Activated T-cell treated with anti-CD3 and anti-CD28 coated beads, Interleukin-2, amount 50 U/mL, for 72 hours (primary cell): Measurements from ENCODE around the gene PNISR. TPM values are rescaled to one million over a fixed set of nuclear protein-coding genes. Genes with fewer than 3 reads are reported as not detected.
A peak's percentile ranks its signal among the peaks of the same experiment; 100 is the strongest.

Experiments used
- ATAC-seq, 2 donors: fragments of 150-1000 bp; cut with Tn5 transposase; replicated peaks in 1 of 2; 2 replicates each; pipeline ENCODE4 v1.10.0; 2021; ENCODE audit warnings: moderate library complexity in 2 of 2, mild to moderate bottlenecking in 1 of 2
- DNase-seq, 2 donors: peaks; one replicate each; pipeline ENCODE4 v3.0.0; 2021 to 2022; ENCODE audit warnings: mixed read lengths in 1 of 2
- H3K27ac Mint-ChIP-seq: one replicate; pipeline ENCODE4 v1.8.0; 2022; ENCODE audit warnings: mild to moderate bottlenecking, moderate library complexity, mixed read lengths
- H3K27me3 Mint-ChIP-seq: one replicate; pipeline ENCODE4 v1.8.0; 2022; ENCODE audit warnings: low read depth, mixed read lengths
- H3K36me3 Mint-ChIP-seq, 2 donors: one replicate each; pipeline ENCODE4 v1.8.0; 2022; ENCODE audit warnings: mixed read lengths in 2 of 2, mild to moderate bottlenecking in 1 of 2; ENCODE audit not compliant: insufficient read depth in 2 of 2
- H3K4me1 Mint-ChIP-seq: one replicate; pipeline ENCODE4 v1.8.0; 2022; ENCODE audit warnings: low read depth, mixed read lengths
- H3K4me3 Mint-ChIP-seq, 2 donors: one replicate each; pipeline ENCODE4 v1.8.0; 2022; ENCODE audit warnings: mild to moderate bottlenecking in 2 of 2, mixed read lengths in 2 of 2, moderate library complexity in 2 of 2
- H3K9me3 Mint-ChIP-seq, 2 donors: one replicate each; pipeline ENCODE4 v1.8.0; 2022; ENCODE audit warnings: mixed read lengths in 2 of 2
- total RNA-seq, 2 donors: library from RNA; stranded (reverse); gene quantifications; one replicate each; pipeline ENCODE4 v1.2.3, GENCODE V29; 2022

Gene PNISR
- total RNA-seq, 2 donors from 2014 or later: 183 to 192 TPM

DNA sequence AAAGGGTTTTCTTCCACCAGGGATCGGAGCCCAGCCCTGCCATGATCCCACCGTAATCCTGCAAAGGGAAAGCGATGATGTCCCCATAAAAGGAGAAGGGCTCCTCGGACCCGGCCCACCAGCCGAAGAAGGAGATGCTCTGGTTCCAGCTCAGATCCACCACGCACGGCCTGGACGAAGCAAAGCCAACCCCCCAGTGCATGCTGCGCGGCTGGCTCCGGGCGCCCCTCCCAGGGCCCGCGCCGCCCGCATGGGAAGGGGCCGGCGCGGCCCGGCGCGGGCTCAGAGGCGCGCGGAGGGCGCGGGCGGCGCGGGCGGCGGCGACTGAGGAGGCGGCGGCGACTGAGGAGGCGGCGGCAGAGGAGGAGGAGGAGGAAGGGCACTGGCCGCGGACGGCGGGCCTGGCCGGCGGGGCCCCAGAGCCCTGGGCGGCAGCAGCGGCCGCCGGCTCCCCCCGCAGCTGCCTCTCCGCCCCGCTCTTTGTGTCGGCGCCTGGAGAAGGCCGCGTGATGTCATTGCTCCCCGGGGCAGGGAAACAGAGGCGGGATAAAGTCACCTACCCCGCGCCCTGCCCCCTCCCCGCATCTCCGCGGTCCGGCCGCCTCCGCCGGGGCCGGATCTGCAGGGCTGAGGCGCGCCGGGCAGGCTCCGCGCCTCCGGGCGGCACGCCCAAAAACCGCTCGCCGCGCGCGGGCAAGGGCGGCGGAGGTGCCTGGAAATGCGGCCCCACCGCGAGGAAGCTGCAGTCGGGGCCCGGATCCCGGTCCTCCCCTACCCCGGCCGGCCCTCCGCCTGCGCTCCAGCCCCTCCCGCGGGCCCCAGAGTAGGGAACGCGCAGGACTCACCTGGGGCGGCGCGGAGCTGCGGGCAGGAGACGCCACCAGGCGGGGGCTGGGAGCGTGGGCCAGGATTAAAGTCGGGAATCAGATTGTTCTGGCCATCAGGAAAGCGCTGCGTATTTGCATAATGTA lies 75.7 kb downstream of the PNISR start, which contains the start of gene FAXC:
Gene FAXC (minus strand): TSS at position 504 of the 971 bp plus-strand sequence. CDS start 302 bp downstream, at position 202.
- Mint-ChIP-seq H3K27me3 (peaks cover 74% of the 10 kb centered on the region), H3K4me1 (peaks cover 2% of the 10 kb centered on the region), H3K9me3 (no peaks in the 10 kb centered on the region), H3K27ac (no peak within 1 kb of the TSS), H3K36me3 (no peaks in the 10 kb centered on the region), H3K4me3 (peak within 1 kb of the TSS; percentile 51 to 58)
- DNase-seq (peak; percentile 19 to 24), ATAC-seq (peak; percentile 69 to 76)

DNA sequence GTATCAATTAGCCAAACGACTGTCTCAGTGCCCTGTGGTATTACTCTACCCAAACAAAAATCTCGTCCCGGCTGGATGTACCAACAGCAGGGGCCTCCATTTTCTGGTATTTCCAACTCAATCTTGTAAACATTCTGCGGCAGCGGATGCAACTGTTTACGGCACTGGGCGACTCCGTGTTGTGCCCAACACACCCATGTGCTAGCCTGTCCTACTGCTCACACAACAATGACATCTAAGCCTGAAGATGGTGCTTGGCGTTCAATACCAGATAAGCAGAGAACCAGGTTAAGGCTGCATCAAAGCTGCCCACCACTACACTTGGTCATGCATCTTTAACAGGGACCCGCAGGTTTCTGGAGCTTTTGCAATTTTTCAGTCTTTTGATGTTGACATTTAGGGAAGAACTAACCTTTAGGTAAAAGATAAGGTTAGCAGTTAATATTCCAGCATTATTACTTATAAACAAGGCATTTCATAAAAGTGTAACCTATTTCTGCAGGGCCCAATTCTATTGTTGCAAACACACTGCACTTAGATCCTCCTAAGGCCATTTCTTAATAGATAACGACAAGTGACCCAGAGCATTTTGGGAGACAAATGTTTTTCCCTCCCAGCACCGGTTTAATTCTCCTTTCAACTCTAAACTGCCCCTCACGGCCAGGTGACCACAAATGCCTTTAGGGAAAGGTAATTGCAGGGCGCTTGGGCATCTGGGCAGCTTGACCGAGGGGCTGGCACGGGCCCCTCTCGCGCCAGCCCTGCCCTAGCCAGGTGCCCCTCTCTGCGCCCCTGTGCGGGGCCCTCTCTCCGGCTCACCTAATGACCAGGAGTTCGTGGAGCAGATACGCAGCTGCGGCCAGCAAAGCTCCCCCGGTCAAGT lies 76.6 kb downstream of the PNISR start:
- no peak for ATAC-seq
- Mint-ChIP-seq H3K36me3 (no peaks in the 10 kb centered on the region), H3K9me3 (no peaks in the 10 kb centered on the region), H3K4me1 (peaks cover 8% of the 10 kb centered on the region), H3K27ac (no peak overlapping the region), H3K4me3 (peak overlapping the region; percentile 51 to 58), H3K27me3 (peaks cover 77% of the 10 kb centered on the region)
- DNase-seq: no peak

Other genes starting within 250 kb of the PNISR start
- not detected for gene FAXC, start 75.6 kb downstream of the PNISR start, total RNA-seq
- 10 to 100 TPM in 1 of 2 donors, 1 to 10 TPM in 1; 7.0 to 11.8 TPM for gene COQ3, start 31.1 kb downstream of the PNISR start, total RNA-seq
- 10 to 100 TPM; 16.7 to 23.7 TPM for gene USP45, start 90.1 kb upstream of the PNISR start, total RNA-seq
- gene CCNC, start 143.4 kb upstream of the PNISR start, total RNA-seq: 10 to 100 TPM; 39.7 to 46.6 TPM
- gene PRDM13, start 181.5 kb upstream of the PNISR start, total RNA-seq: not detected